Tibial nerve (tissue), 4 donors: ENCODE data around the gene SUPT5H. TPM values are rescaled to one million over a fixed set of nuclear protein-coding genes. Genes with fewer than 3 reads are reported as not detected.
"Not testable (repeated sequence)": the region's sequence is repeated elsewhere in the genome, so short reads cannot be mapped to it uniquely, and the experiment has no call there.

Experiments
- DNase-seq, 2 donors: peaks; one replicate each; pipeline ENCODE4 v3.0.0-alpha.2; 2019; ENCODE audit warnings: low spot score in 2 of 2
- H3K27ac ChIP-seq, 4 donors: fragments of 200-600 bp; sonication (generic) in 3 of 4; one replicate each; pipeline ENCODE4 v1.5.1; 2017 to 2019; ENCODE audit warnings: mild to moderate bottlenecking in 1 of 4
- H3K27me3 ChIP-seq, 2 donors: fragments of 200-600 bp; sonication (generic) in 1 of 2; one replicate each; pipeline versions ENCODE4 v1.5.1 to v1.6.0; 2017 to 2019
- H3K36me3 ChIP-seq, 3 donors: fragments of 200-600 bp; sonication (generic); one replicate each; pipeline ENCODE4 v1.5.1; 2018 to 2019
- H3K4me1 ChIP-seq, 4 donors: fragments of 200-600 bp; sonication (generic) in 3 of 4; one replicate each; pipeline ENCODE4 v1.5.1; 2017 to 2019
- H3K4me3 ChIP-seq, 4 donors: fragments of 200-600 bp; sonication (generic) in 3 of 4; one replicate each; pipeline ENCODE4 v1.5.1; 2017 to 2019; ENCODE audit warnings: mild to moderate bottlenecking in 1 of 4, moderate library complexity in 1 of 4
- H3K9me3 ChIP-seq, 4 donors: fragments of 200-600 bp; sonication (generic) in 3 of 4; one replicate each; pipeline ENCODE4 v1.5.1; 2017 to 2019
- EP300 ChIP-seq, 2 donors: sonication (generic); formaldehyde crosslinking; IDR thresholded peaks; one replicate each; pipeline ENCODE4 v1.6.1; 2017; ENCODE audit warnings: antibody characterized with exemption in 2 of 2, mild to moderate bottlenecking in 1 of 2
- POLR2A ChIP-seq, 2 donors: fragments of 450-650 bp; IDR thresholded peaks; one replicate each; pipeline ENCODE4 v1.6.1; 2017; ENCODE audit warnings: antibody characterized with exemption in 2 of 2, mild to moderate bottlenecking in 2 of 2, moderate library complexity in 2 of 2
- WGBS, 2 donors: methylation state at CpG; one replicate each; pipeline ENCODE4 v1.1.5; 2018; 5-methylcytosine and 5-hydroxymethylcytosine counted together
- total RNA-seq, 4 donors: library from RNA; depleted of rRNA; stranded (reverse); fragments of >200 nt; gene quantifications; one replicate each; pipeline ENCODE4 v1.1.0, GENCODE V29; 2016
- TF ChIP-seq, protein P1 (sequence below), 5 experiments: fragments of 200-600 bp in 3 of 5; fragments of 450-650 bp in 2 of 5; sonication (generic) in 3 of 5; IDR thresholded peaks; one replicate each; pipeline ENCODE4 v1.5.1; 2016 to 2019; ENCODE audit warnings: antibody characterized with exemption in 5 of 5, mild to moderate bottlenecking in 3 of 5, moderate library complexity in 2 of 5

The SUPT5H gene
- total RNA-seq, 4 donors from 2014 or later, result 94.4 to 120 (median 106) TPM

DNA sequence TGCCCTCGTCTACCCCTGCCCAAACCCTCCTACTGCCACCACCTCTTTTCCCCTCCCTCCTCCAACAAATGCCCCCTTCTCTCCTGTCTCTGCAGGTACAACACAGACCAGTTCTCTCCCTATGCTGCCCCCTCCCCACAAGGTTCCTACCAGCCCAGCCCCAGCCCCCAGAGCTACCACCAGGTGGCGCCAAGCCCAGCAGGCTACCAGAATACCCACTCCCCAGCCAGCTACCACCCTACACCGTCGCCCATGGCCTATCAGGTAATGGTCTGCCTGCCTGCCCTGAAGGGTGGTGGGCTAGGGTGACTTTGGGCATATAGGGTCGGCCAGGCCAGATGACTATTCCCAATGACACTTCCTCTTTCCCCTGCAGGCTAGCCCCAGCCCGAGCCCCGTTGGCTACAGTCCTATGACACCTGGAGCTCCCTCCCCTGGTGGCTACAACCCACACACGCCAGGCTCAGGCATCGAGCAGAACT is 28.8 kb downstream of the SUPT5H start:
- 42 to 50% methylated on average over 9 of the region's 9 CpGs for WGBS, 2 donors
- Histone ChIP-seq H3K9me3 (no peaks in the 10 kb centered on the region), H3K27ac (no peak overlapping the region), H3K36me3 (peaks cover 3 to 85% (median 22%) of the 10 kb centered on the region in 3 donors), H3K4me1 (no peaks in the 10 kb centered on the region), H3K27me3 (no peaks in the 10 kb centered on the region), H3K4me3 (no peak overlapping the region)
- no peak for TF ChIP-seq POLR2A (IDR thresholded peaks at IDR 0.05)
- TF ChIP-seq, protein P1, sequence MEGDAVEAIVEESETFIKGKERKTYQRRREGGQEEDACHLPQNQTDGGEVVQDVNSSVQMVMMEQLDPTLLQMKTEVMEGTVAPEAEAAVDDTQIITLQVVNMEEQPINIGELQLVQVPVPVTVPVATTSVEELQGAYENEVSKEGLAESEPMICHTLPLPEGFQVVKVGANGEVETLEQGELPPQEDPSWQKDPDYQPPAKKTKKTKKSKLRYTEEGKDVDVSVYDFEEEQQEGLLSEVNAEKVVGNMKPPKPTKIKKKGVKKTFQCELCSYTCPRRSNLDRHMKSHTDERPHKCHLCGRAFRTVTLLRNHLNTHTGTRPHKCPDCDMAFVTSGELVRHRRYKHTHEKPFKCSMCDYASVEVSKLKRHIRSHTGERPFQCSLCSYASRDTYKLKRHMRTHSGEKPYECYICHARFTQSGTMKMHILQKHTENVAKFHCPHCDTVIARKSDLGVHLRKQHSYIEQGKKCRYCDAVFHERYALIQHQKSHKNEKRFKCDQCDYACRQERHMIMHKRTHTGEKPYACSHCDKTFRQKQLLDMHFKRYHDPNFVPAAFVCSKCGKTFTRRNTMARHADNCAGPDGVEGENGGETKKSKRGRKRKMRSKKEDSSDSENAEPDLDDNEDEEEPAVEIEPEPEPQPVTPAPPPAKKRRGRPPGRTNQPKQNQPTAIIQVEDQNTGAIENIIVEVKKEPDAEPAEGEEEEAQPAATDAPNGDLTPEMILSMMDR (IDR thresholded peaks at IDR 0.05), result peak; percentile 62 to 79 (median 73)
- DNase-seq, result peak in 1 of 2 donors; percentile 46

DNA sequence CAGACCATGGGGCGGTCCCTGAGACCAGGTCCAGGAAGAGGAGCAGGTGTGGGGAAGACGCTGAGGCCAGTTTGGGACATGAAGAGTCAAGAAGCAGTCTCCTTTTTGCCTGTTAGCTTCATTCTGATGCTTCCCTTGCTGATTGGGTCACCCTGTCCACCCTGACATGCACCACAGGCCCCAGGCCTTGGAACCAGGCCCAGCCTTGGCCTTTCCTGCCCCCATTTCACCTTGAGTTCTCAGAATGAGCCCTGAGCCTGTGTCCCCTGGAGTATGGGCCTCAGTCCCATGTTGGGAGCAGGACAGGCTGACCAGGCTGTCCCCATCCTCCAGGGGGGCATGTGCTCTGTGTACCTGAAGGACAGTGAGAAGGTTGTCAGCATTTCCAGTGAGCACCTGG is 30.4 kb downstream of the SUPT5H start:
- no peak for DNase-seq
- Histone ChIP-seq H3K4me1 (peaks cover 0 to 8% (median 6%) of the 10 kb centered on the region in 4 donors), H3K27ac (no peak overlapping the region), H3K4me3 (no peak overlapping the region), H3K36me3 (peaks cover 0 to 70% (median 12%) of the 10 kb centered on the region in 3 donors), H3K9me3 (no peaks in the 10 kb centered on the region), H3K27me3 (no peaks in the 10 kb centered on the region)
- 75 to 86% methylated on average over 2 of the region's 2 CpGs for WGBS, 2 donors
- no peak for TF ChIP-seq POLR2A (IDR thresholded peaks at IDR 0.05)
- TF ChIP-seq EP300 (IDR thresholded peaks at IDR 0.05), result no peak
- TF ChIP-seq, protein P1 (IDR thresholded peaks at IDR 0.05), result no peak

DNA sequence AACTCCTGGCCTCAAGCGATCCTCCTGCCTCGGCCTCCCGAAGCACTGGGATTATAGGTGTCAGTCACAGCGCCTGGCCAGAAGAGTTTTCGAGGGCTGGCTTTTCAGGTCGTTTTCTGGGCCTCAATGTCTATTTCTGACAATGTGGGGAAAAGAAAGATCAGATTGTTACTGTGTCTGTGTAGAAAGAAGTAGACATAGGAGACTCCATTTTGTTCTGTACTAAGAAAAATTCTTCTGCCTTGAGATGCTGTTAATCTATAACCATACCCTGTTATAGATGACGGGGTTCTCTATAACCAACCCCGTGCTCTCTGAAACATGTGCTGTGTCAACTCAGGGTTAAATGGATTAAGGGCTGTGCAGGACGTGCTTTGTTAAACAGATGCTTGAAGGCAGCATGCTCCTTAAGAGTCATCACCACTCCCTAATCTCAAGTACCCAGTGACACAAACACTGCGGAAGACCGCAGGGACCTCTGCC is 34.0 kb downstream of the SUPT5H start:
- not testable (repeated sequence) for H3K27ac ChIP-seq, H3K27me3 ChIP-seq, H3K4me3 ChIP-seq, DNase-seq, H3K9me3 ChIP-seq
- 72 to 77% methylated on average over 11 of the region's 11 CpGs for WGBS, 2 donors
- peaks cover 0 to 52% (median 0%) of the 10 kb centered on the region in 3 donors for H3K36me3 ChIP-seq
- H3K4me1 ChIP-seq, result peaks cover 0 to 23% (median 15%) of the 10 kb centered on the region in 4 donors

DNA sequence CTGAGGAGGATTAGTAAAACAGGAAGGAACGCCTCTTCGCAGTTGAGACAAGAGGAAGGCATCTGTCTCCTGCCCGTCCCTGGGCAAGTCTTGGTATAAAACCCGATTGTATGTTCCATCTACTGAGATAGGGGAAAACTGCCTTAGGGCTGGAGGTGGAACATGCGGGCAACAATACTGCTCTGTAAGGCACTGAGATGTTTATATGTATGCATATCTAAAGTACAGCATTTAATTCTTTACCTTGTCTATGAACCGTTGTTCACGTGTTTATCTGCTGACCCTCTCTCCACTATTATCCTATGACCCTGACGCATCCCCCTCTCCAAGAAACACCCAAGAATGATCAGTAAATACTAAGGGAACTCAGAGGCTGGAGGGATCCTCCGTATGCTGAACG is 34.5 kb downstream of the SUPT5H start:
- WGBS, 2 donors, result 33% methylated on average over 10 of the region's 10 CpGs
- no peak for TF ChIP-seq POLR2A (IDR thresholded peaks at IDR 0.05)
- TF ChIP-seq, protein P1 (IDR thresholded peaks at IDR 0.05), result no peak
- no peak for TF ChIP-seq EP300 (IDR thresholded peaks at IDR 0.05)
- DNase-seq, result no peak
- Histone ChIP-seq H3K36me3 (peaks cover 0 to 52% (median 0%) of the 10 kb centered on the region in 3 donors), H3K4me1 (peaks cover 0 to 23% (median 15%) of the 10 kb centered on the region in 4 donors), H3K27me3 (no peaks in the 10 kb centered on the region), H3K27ac (peak overlapping the region; percentile 67 to 88 (median 86)), H3K9me3 (no peaks in the 10 kb centered on the region), H3K4me3 (peak overlapping the region; percentile 81 to 96 (median 85))

DNA sequence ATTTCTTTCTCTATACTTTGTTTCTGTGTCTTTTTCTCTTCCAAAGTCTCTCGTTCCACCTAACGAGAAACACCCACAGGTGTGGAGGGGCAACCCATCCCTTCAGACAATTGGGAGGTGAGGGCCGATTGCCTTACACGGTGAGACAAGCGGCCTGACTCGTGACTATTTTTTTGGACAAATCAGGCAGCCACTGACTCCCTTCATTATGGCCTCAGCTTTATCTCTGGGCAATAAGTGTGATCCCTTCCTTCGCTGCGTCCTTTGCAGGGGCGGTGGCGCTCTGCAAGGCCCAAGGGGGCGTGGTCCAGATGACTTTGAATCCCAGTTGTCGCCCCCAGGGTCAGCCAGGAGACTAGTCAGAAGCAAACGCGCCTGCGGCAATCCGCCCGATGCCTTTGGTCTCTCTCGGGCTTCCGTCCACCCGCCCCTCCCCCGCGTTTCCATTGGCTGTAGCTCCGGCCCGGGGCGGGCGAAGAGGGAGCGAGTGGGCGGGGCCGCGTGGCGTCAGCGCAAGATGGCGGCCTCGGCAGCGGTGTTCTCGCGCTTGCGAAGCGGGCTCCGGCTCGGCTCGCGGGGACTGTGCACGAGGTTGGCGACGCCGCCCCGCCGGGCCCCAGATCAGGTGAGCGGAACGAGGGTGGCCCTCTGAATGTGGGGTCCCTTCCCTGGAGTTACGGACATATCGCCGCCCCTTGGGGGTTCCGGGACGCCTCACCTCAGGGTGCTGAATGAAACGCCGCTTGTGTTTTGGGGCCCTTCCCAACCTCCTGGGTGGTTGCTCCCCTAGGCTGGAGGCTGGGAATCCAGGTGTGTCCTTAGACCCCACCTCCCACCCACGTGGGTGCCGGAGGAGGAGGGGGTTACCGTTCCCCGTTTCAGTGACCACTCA is 35.2 kb downstream of the SUPT5H start, which contains the start of gene TIMM50:
Gene TIMM50 (plus strand): TSS at position 502 of the 892 bp plus-strand sequence. CDS start 16 bp downstream, at position 518.
- Histone ChIP-seq H3K27me3 (no peaks in the 10 kb centered on the region), H3K4me3 (peak within 1 kb of the TSS; percentile 81 to 96 (median 85)), H3K27ac (peak within 1 kb of the TSS; percentile 67 to 88 (median 86)), H3K9me3 (no peaks in the 10 kb centered on the region), H3K36me3 (peaks cover 3 to 52% (median 3%) of the 10 kb centered on the region in 3 donors), H3K4me1 (peaks cover 0 to 23% (median 15%) of the 10 kb centered on the region in 4 donors)
- peak; percentile 98 for DNase-seq
- TF ChIP-seq POLR2A (IDR thresholded peaks at IDR 0.05) (peak in 1 of 2 donors; percentile 63), EP300 (IDR thresholded peaks at IDR 0.05) (peak; percentile 93 to 96)
- TF ChIP-seq, protein P1 (IDR thresholded peaks at IDR 0.05), result peak in 1 of 5 experiments; percentile 58
- WGBS, 2 donors, result 0% methylated on average over 32 to 46 of the region's 62 CpGs
